Measurements from ENCODE around the gene NR6A1.

Gene NR6A1

DNA sequence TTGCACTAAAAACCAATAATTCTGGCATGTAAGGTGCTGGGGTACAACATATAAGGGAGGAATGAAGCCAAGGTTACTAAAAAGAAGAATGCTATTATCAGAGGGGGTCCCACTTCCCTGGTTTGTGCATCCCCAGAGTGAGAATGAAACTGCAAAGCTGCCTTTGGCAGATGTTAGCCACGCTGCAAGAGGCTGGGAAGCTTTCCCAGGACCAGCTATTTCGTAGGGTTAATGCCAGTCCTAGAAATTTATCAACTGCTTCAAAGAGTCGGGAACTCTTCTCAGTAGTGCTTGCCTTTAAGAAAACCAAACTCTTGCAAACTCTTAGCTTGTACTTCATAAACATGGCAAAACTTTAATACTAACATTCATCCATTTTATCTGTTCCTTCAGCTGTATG, 176.4 kb downstream of the NR6A1 start:
- in situ Hi-C loops (cut with MboI; ENCODE audit: low pct_unique_long_range_greater_than_20kb, low sequenced_read_pairs, unreplicated experiment) = no loop called here
- TF ChIP-seq CTCF (IDR thresholded peaks at IDR 0.05; ENCODE audit: extremely low read depth, insufficient read depth, missing control alignments) = no peak
- no peak for DNase-seq (ENCODE audit: low spot score)

DNA sequence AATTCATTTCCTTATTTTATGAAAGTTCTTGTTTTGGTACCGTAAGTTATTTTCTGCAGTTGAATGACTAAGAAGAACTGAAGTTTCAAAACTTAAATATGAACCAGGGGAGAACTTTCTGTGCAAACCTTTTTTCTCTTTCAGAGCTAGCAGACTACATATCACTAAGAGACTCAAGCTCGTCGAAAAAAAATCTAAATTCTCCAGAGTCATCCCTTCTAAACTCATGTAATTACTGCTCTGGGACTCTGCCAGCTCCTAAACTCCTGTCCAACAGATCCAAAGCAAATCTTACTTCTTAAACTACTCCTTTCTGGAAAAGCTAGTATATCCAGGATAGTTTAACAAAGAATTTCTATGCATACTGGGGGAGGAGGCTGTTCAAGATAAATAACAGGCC, 176.9 kb downstream of the NR6A1 start:
- DNase-seq (ENCODE audit: low spot score) = no peak
- in situ Hi-C loops (cut with MboI; ENCODE audit: low pct_unique_long_range_greater_than_20kb, low sequenced_read_pairs, unreplicated experiment) = no loop called here
- TF ChIP-seq CTCF (IDR thresholded peaks at IDR 0.05; ENCODE audit: extremely low read depth, insufficient read depth, missing control alignments) = no peak

DNA sequence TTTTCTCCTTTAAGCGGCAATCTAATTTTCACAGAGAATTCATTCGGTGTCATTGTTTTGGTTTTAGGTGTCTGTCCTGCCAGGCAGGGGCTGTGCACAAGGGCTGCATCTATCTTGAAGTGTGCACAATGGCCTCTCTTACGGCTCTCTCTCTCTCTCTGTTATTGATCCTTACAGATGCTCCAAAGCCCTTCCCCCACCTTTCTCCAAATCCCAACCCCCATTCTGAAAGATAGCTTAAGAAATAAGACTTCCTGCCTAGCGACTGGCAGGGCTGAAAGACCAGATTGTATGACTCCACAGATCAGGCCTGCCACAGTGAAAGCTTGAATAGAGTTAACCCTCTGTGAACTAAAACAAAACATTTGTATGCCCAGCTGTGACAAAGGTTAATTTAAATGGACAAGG, 177.5 kb downstream of the NR6A1 start:
- no peak for DNase-seq (ENCODE audit: low spot score)
- TF ChIP-seq CTCF (IDR thresholded peaks at IDR 0.05; ENCODE audit: extremely low read depth, insufficient read depth, missing control alignments) = no peak
- in situ Hi-C loops (cut with MboI; ENCODE audit: low pct_unique_long_range_greater_than_20kb, low sequenced_read_pairs, unreplicated experiment) = no loop called here

DNA sequence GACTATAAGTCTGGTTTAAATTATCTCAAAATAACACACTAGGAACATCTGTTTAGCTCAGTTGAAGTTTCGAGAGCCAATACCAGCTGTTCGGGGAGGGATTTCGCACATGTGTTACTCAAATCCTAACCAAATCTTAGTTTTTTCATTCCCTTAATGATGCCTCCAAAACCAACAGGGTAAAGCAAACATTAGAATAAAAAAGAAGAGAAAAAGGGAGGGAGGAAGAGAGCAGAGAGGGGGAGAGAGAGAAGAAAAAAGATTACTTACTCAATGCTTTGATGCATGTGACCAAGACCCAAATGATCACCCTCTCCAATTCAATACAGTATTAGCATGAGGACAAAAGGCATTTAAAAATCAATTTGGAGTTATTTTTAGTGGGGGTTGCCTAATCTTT, 177.9 kb downstream of the NR6A1 start:
- TF ChIP-seq CTCF (IDR thresholded peaks at IDR 0.05; ENCODE audit: extremely low read depth, insufficient read depth, missing control alignments) = no peak
- in situ Hi-C loops (cut with MboI; ENCODE audit: low pct_unique_long_range_greater_than_20kb, low sequenced_read_pairs, unreplicated experiment) = no loop called here
- DNase-seq (ENCODE audit: low spot score) = no peak

GRCh38 chr9:124590889-124591641, 180.0 kb downstream of the NR6A1 start:
- no peak for TF ChIP-seq CTCF (IDR thresholded peaks at IDR 0.05; ENCODE audit: extremely low read depth, insufficient read depth, missing control alignments)

GRCh38 chr9:124584631-124585030, 186.5 kb downstream of the NR6A1 start:
- TF ChIP-seq CTCF (IDR thresholded peaks at IDR 0.05; ENCODE audit: extremely low read depth, insufficient read depth, missing control alignments) = no peak
- in situ Hi-C loops (cut with MboI; ENCODE audit: low pct_unique_long_range_greater_than_20kb, low sequenced_read_pairs, unreplicated experiment) = no loop called here

More at GRCh38 chr9:124590889-124591641, 180.0 kb downstream of the NR6A1 start:
- in situ Hi-C loops (cut with MboI; ENCODE audit: low pct_unique_long_range_greater_than_20kb, low sequenced_read_pairs, unreplicated experiment) = no loop called here
- DNase-seq (ENCODE audit: low spot score) = no peak

More at GRCh38 chr9:124584631-124585030, 186.5 kb downstream of the NR6A1 start:
- no peak for DNase-seq (ENCODE audit: low spot score)

Measured in GM13977 (cell line).